K562 (cell line): ENCODE results near the gene DNAJB13. TPM values are rescaled to one million over a fixed set of nuclear protein-coding genes. Genes with fewer than 3 reads are reported as not detected.

Source experiments
- CCAR2 ChIP-seq: fragments of 200-400 bp; formaldehyde crosslinking; IDR thresholded peaks from 2 replicates; pipeline ENCODE4 v1.6.1; 2017; ENCODE audit warnings: mild to moderate bottlenecking, low read depth, low read length
- E2F5 ChIP-seq: sonication (generic); formaldehyde crosslinking; IDR thresholded peaks from 2 replicates; pipeline ENCODE4 v1.8.0; 2022; ENCODE audit warnings: mild to moderate bottlenecking, missing genetic modification reagents
- ETS1 ChIP-seq: conservative IDR thresholded peaks from 2 replicates; pipeline ENCODE4 v1.6.1; 2011; ENCODE audit warnings: low read depth, mild to moderate bottlenecking, low read length; ENCODE audit not compliant: control insufficient read depth
- FOXK1 ChIP-seq: sonication (generic); formaldehyde crosslinking; IDR thresholded peaks from 2 replicates; pipeline ENCODE4 v1.8.0; 2022; ENCODE audit warnings: missing genetic modification reagents, mild to moderate bottlenecking, borderline replicate concordance
- HCFC1 ChIP-seq: IDR thresholded peaks from 2 replicates; pipeline ENCODE4 v1.6.1; 2012; ENCODE audit warnings: low read depth, low read length, improper control_type of control experiment
- HMG20A ChIP-seq: fragments of 450-650 bp; formaldehyde crosslinking; conservative IDR thresholded peaks from 2 replicates; pipeline ENCODE4 v1.4.0; 2020; ENCODE audit warnings: mild to moderate bottlenecking, mixed read lengths
- MBD2 ChIP-seq: sonication (generic); IDR thresholded peaks from 2 replicates; pipeline ENCODE4 v1.6.1; 2016; ENCODE audit warnings: low read depth, borderline replicate concordance
- MYC ChIP-seq, 2 experiments: fragments of 250-450 bp in 1 of 2; sonication (Bioruptor Pico) in 1 of 2; IDR thresholded peaks; 2 replicates each; pipeline versions ENCODE4 v1.5.1 to v1.6.1; 2012 to 2021; ENCODE audit warnings: low read depth in 2 of 2, borderline replicate concordance in 1 of 2, improper control_type of control experiment in 1 of 2, low read length in 1 of 2, mild to moderate bottlenecking in 1 of 2, moderate library complexity in 1 of 2
- NR3C1 ChIP-seq: sonication (generic); formaldehyde crosslinking; IDR thresholded peaks from 2 replicates; pipeline ENCODE4 v1.8.1; 2022; ENCODE audit warnings: missing genetic modification reagents
- RFX1 ChIP-seq: fragments of 450-650 bp; IDR thresholded peaks from 2 replicates; pipeline ENCODE4 v1.6.1; 2016; ENCODE audit warnings: mild to moderate bottlenecking, moderate library complexity
- RFX5 ChIP-seq: IDR thresholded peaks from 2 replicates; pipeline ENCODE4 v1.6.1; 2011; ENCODE audit warnings: low read depth, mild to moderate bottlenecking, improper control_type of control experiment, low read length
- TAL1 ChIP-seq: fragments of 450-650 bp; IDR thresholded peaks from 2 replicates; pipeline ENCODE4 v1.6.1; 2016; ENCODE audit warnings: mild to moderate bottlenecking
- THRB ChIP-seq: fragments of 450-650 bp; formaldehyde crosslinking; conservative IDR thresholded peaks from 2 replicates; pipeline ENCODE4 v1.4.0; 2022; ENCODE audit warnings: mild to moderate bottlenecking, missing genetic modification characterization
- UBTF ChIP-seq, 2 experiments: IDR thresholded peaks; 2 replicates each; pipeline ENCODE4 v1.6.1; 2012; ENCODE audit warnings: improper control_type of control experiment in 2 of 2, low read depth in 2 of 2, low read length in 2 of 2, borderline replicate concordance in 1 of 2
- ZBTB34 ChIP-seq: fragments of 250-450 bp; sonication (Bioruptor Pico); IDR thresholded peaks from 2 replicates; pipeline ENCODE4 v1.8.0; 2021; ENCODE audit warnings: mild to moderate bottlenecking, moderate library complexity
- ZFX ChIP-seq: sonication (generic); formaldehyde crosslinking; IDR thresholded peaks from 2 replicates; pipeline ENCODE4 v1.8.0; 2022; ENCODE audit warnings: mild to moderate bottlenecking, missing genetic modification reagents, moderate library complexity
- ZNF143 ChIP-seq: sonication (generic); formaldehyde crosslinking; IDR thresholded peaks from 2 replicates; pipeline ENCODE4 v1.9.0; 2022; ENCODE audit warnings: mild to moderate bottlenecking, missing genetic modification reagents
- ZNF445 ChIP-seq: fragments of 250-450 bp; sonication (Bioruptor Pico); IDR thresholded peaks from 2 replicates; pipeline ENCODE4 v1.4.0; 2020; ENCODE audit warnings: low read depth, mild to moderate bottlenecking, moderate library complexity
- ZNF511 ChIP-seq: sonication (generic); formaldehyde crosslinking; IDR thresholded peaks from 2 replicates; pipeline ENCODE4 v1.8.0; 2022; ENCODE audit warnings: mild to moderate bottlenecking, missing genetic modification reagents
- polyA plus RNA-seq, 8 experiments: library from polyadenylated mRNA; depleted of rRNA in 4 of 8; stranded (reverse) in 5 of 8; unstranded in 3 of 8; fragments of >200 nt; fragmentation: Nextera tagmentation in 2 of 8; fragmentation: Illumina TruSeq in 1 of 8; extraction: Ambion mirVana in 2 of 8; extraction: Trizol in 1 of 8; gene quantifications; 2 replicates each; pipeline versions ENCODE4 v1.2.1 to v1.2.3, GENCODE V29; 2011 to 2014; ENCODE audit warnings: inconsistent platforms in 1 of 8, missing spikeins in 1 of 8
- total RNA-seq, 7 experiments: library from RNA; depleted of rRNA in 6 of 7; stranded (reverse); fragments of >200 nt in 6 of 7; fragmentation: Illumina TruSeq in 2 of 7; extraction: Trizol in 2 of 7; gene quantifications; 2 replicates each; pipeline versions ENCODE4 v1.2.1 to v1.2.3, GENCODE V29; 2011 to 2021; ENCODE audit warnings: low replicate concordance in 1 of 7

DNAJB13 gene
- total and polyA plus RNA-seq, 9 of the 15 experiments (the other 6 are each of a cell fraction or from before 2014, with no cell fraction given): 0.14 TPM; not detected in 8

- TF ChIP-seq THRB (CRISPR knock-in tag) (no peak), HCFC1 (peak; percentile 91), RFX5 (no peak), ZNF445 (CRISPR knock-in tag) (no peak), RFX1 (peak; percentile 93), TAL1 (no peak), NR3C1 (CRISPR knock-in tag) (no peak), ETS1 (0 out of 2 replicates have a peak, but pooled peaks have one; percentile 50), FOXK1 (no peak), CCAR2 (no peak), ZFX (CRISPR knock-in tag) (peak; percentile 30; the same call in 1 of the 2 replicates), E2F5 (CRISPR knock-in tag) (no peak), MYC (IDR thresholded peaks at IDR 0.05; ENCODE audit: low read depth, low read length) (no peak), MYC (CRISPR knock-in tag; IDR thresholded peaks at IDR 0.05; ENCODE audit: borderline replicate concordance, low read depth) (no peak), ZBTB34 (CRISPR knock-in tag) (no peak), MBD2 (peak; percentile 40; the same call in 1 of the 2 replicates), ZNF511 (CRISPR knock-in tag) (0 out of 2 replicates have a peak, but pooled peaks have one; percentile 26), ZNF143 (peak; percentile 87), HMG20A (CRISPR knock-in tag) (no peak), UBTF (IDR thresholded peaks at IDR 0.05; ENCODE audit: borderline replicate concordance in 1 of 2, low read depth in 2 of 2, low read length in 2 of 2) (no peak)
These were observed at the start of gene DNAJB13 (continued) for GRCh38 chr11:73950869-73951710.
